Measurements from ENCODE around the gene INPP5A.

- TF ChIP-seq YY1 (IDR thresholded peaks at IDR 0.05; ENCODE audit: insufficient read depth, insufficient read length) (no peak), ZNF274 (IDR thresholded peaks at IDR 0.05; ENCODE audit: low read depth, low read length) (no peak), SUZ12 (IDR thresholded peaks at IDR 0.05; ENCODE audit: extremely low read depth, insufficient read depth, insufficient read length) (no peak)
Observed at GRCh38 chr10:132528064-132528691, 9.4 kb upstream of the INPP5A start.
